ENCODE data around the gene LONP2.

DNA sequence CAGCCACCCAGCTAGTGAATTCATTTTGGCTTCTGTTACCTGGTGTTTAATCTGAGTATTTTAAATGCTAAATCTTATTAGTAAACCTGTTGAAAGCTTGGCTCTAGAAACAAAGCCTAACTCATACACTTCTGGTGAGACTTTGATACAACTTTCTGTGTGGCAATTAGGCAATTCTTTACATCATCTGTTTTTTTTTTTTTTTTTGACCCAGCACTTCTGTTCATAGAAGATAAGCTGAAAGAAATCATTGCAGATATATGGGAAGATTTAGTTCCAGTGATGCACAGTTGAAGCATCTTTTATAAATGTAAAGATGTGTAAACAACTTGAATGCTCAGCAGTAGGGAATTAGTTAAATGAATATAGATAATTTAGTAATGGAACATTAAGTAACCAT is 24.9 kb downstream of the LONP2 start:
- TF ChIP-seq, protein P1, sequence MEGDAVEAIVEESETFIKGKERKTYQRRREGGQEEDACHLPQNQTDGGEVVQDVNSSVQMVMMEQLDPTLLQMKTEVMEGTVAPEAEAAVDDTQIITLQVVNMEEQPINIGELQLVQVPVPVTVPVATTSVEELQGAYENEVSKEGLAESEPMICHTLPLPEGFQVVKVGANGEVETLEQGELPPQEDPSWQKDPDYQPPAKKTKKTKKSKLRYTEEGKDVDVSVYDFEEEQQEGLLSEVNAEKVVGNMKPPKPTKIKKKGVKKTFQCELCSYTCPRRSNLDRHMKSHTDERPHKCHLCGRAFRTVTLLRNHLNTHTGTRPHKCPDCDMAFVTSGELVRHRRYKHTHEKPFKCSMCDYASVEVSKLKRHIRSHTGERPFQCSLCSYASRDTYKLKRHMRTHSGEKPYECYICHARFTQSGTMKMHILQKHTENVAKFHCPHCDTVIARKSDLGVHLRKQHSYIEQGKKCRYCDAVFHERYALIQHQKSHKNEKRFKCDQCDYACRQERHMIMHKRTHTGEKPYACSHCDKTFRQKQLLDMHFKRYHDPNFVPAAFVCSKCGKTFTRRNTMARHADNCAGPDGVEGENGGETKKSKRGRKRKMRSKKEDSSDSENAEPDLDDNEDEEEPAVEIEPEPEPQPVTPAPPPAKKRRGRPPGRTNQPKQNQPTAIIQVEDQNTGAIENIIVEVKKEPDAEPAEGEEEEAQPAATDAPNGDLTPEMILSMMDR (IDR thresholded peaks at IDR 0.05; ENCODE audit: low read length), result no peak
- TF ChIP-seq EZH2 (optimal IDR thresholded peaks at IDR 0.05; ENCODE audit: low read depth, low read length), result no peak
